C4-2B (cell line): ENCODE measurements around the gene MINDY3.

Experiments
- H3K27ac ChIP-seq: fragments of 450-650 bp; 2 replicates; pipeline ENCODE4 v1.5.1; 2017
- ZFX ChIP-seq: fragments of 450-650 bp; IDR thresholded peaks from 2 replicates; pipeline ENCODE4 v1.6.1; 2017
- TF ChIP-seq, protein P1 (sequence below): fragments of 450-650 bp; conservative IDR thresholded peaks from 2 replicates; pipeline ENCODE4 v1.5.1; 2017; ENCODE audit warnings: mild to moderate bottlenecking

MINDY3 gene

DNA sequence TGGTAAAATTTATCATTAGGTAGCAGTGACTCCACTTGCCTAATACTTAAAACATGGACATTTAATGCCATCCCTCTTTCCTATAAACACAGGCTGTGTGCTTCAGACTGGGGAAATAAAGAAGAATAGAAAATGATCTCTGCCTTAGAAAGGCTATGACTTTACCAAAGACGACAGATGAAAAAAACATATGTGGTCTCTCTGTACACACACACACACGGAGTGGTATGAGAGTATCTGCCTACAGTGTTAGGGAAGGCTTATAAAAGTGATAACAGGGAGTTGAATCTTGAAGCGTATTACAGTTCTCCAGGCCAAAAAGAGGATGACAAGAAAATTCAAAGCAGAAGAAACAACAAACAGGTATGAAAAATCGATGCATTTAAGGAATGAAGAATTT, 38.2 kb downstream of the MINDY3 start:
- no peak overlapping the region for H3K27ac ChIP-seq

GRCh38 chr10:15821046-15821683, 39.1 kb downstream of the MINDY3 start:
- no peak overlapping the region for H3K27ac ChIP-seq
- TF ChIP-seq, protein P1, sequence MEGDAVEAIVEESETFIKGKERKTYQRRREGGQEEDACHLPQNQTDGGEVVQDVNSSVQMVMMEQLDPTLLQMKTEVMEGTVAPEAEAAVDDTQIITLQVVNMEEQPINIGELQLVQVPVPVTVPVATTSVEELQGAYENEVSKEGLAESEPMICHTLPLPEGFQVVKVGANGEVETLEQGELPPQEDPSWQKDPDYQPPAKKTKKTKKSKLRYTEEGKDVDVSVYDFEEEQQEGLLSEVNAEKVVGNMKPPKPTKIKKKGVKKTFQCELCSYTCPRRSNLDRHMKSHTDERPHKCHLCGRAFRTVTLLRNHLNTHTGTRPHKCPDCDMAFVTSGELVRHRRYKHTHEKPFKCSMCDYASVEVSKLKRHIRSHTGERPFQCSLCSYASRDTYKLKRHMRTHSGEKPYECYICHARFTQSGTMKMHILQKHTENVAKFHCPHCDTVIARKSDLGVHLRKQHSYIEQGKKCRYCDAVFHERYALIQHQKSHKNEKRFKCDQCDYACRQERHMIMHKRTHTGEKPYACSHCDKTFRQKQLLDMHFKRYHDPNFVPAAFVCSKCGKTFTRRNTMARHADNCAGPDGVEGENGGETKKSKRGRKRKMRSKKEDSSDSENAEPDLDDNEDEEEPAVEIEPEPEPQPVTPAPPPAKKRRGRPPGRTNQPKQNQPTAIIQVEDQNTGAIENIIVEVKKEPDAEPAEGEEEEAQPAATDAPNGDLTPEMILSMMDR: no peak
- no peak for TF ChIP-seq ZFX

More for the DNA sequence above, 38.2 kb downstream of the MINDY3 start:
- TF ChIP-seq, protein P1: no peak
- no peak for TF ChIP-seq ZFX

DNA sequence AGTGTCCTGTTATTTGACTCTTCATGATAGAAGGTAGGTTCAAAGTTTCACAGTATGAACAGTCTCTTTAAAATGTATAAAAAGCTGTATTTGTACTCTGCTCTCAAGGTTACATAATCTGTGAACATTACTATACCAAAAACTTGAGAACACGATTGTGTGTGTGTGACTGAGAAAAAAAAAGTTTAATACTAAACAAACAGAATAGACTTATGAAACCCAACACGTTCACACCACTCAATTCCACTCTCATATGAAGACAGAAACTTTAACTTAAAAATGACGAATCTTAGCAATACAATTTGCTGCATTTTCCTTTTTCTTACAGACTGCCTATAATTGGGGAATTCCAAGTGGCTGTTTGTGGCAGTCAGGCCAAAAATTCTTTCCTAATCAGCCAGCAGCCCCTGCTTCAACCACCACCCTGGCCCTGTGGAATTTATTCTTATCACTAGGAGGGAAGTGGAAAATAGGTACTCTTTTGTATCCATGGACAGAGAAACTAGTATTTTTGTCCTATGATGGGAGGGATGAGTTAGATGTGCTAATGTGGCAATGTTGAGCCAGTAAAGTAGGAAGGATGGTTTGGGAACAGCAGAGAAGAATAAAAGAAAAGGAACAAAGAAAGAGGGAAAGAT, 42.8 kb downstream of the MINDY3 start:
- no peak for TF ChIP-seq ZFX
- H3K27ac ChIP-seq: no peak overlapping the region

- no peak overlapping the region for H3K27ac ChIP-seq
- no peak for TF ChIP-seq ZFX
- TF ChIP-seq, protein P1: no peak
Measured at GRCh38 chr10:15815242-15815885, 44.9 kb downstream of the MINDY3 start.

DNA sequence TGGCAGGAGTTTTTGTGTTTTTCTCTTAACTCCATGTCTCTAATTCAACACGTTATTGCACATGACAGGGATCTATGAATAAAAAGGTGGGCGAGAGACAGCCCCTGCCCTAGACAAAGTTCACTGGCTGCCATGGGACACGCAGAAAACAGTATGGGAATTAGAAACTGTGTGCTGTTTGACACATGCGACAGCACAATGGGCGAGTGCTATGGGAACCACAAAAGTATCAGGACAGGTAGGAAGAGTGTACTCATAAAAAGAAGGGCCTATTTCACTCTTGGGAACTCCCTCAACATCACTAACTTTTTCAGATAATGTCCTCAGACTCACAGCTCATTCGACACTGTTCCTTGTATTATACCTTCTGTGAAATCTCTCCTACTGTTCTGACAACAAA, 45.7 kb downstream of the MINDY3 start:
- H3K27ac ChIP-seq: no peak overlapping the region
- TF ChIP-seq, protein P1: no peak
- no peak for TF ChIP-seq ZFX

- no peak overlapping the region for H3K27ac ChIP-seq
- TF ChIP-seq, protein P1: no peak
- no peak for TF ChIP-seq ZFX
Measured at GRCh38 chr10:15813415-15813814, 46.9 kb downstream of the MINDY3 start.

DNA sequence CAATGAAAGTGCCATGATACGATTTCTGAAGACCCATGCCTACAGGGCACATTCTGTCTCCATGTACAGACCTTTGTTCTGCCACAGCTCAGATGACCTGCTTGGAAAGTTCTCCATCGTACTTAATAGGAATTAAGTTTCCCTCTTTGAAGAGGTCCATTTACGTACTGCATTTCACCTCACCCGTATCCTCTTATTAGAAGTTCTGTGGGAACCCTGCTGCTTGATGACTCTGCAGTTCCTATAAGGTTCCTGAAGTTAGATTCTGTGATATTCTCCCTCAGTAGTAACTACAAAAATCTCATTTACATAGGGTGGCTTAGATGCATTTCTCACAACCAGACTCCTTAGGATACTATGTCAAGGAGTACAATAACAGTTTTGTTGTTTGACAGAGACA, 50.9 kb downstream of the MINDY3 start:
- no peak for TF ChIP-seq ZFX
- TF ChIP-seq, protein P1: no peak
- H3K27ac ChIP-seq: no peak overlapping the region
